ENCODE results near the gene DLGAP3. TPM values are rescaled to one million over a fixed set of nuclear protein-coding genes. Genes with fewer than 3 reads are reported as not detected.

DLGAP3 gene
- total and polyA plus RNA-seq, 8 donors: 0.15 to 0.29 (median 0.18) TPM; not detected in 3

GRCh38 chr1:34916104-34916503 is 13.3 kb downstream of the DLGAP3 start:
- H3K27me3 ChIP-seq: peaks cover 0 to 59% (median 14%) of the 10 kb centered on the region in 3 donors
- peaks cover 0 to 7% (median 0%) of the 10 kb centered on the region in 4 donors for H3K4me1 ChIP-seq
- H3K27ac ChIP-seq: no peak overlapping the region
- intact Hi-C loops (cut with DNase I; ENCODE audit: low total_unique reads): no loop called here
- no peak for DNase-seq
- no peak overlapping the region for H3K4me3 ChIP-seq
- H3K9me3 ChIP-seq: no peaks in the 10 kb centered on the region
- no peaks in the 10 kb centered on the region for H3K36me3 ChIP-seq
- no peak for TF ChIP-seq EP300 (IDR thresholded peaks at IDR 0.05)
- TF ChIP-seq CTCF (IDR thresholded peaks at IDR 0.05): no peak
- TF ChIP-seq POLR2A (IDR thresholded peaks at IDR 0.05): no peak
- no peak for TF ChIP-seq POLR2AphosphoS5 (IDR thresholded peaks at IDR 0.05)
- WGBS, 5 donors: 84 to 93% (median 89%) methylated on average over 4 of the region's 4 CpGs

GRCh38 chr1:34915521-34915920 is 13.9 kb downstream of the DLGAP3 start:
- H3K36me3 ChIP-seq: no peaks in the 10 kb centered on the region
- H3K4me3 ChIP-seq: no peak overlapping the region
- TF ChIP-seq EP300 (IDR thresholded peaks at IDR 0.05): no peak
- no peak for TF ChIP-seq POLR2AphosphoS5 (IDR thresholded peaks at IDR 0.05)
- TF ChIP-seq POLR2A (IDR thresholded peaks at IDR 0.05): no peak
- no peak for TF ChIP-seq CTCF (IDR thresholded peaks at IDR 0.05)
- H3K9me3 ChIP-seq: no peaks in the 10 kb centered on the region
- intact Hi-C loops (cut with DNase I; ENCODE audit: low total_unique reads): no loop called here
- peaks cover 0 to 7% (median 0%) of the 10 kb centered on the region in 4 donors for H3K4me1 ChIP-seq
- no peak overlapping the region for H3K27ac ChIP-seq
- DNase-seq: no peak
- WGBS, 5 donors: 27 to 39% (median 34%) methylated on average over 5 of the region's 5 CpGs
- peaks cover 0 to 53% (median 14%) of the 10 kb centered on the region in 3 donors for H3K27me3 ChIP-seq

- 86 to 95% (median 87%) methylated on average over 2 of the region's 2 CpGs for WGBS, 5 donors
- Histone ChIP-seq H3K4me1 (peaks cover 0 to 7% (median 0%) of the 10 kb centered on the region in 4 donors), H3K36me3 (no peaks in the 10 kb centered on the region), H3K27ac (no peak overlapping the region), H3K27me3 (peaks cover 0 to 47% (median 11%) of the 10 kb centered on the region in 3 donors), H3K4me3 (no peak overlapping the region), H3K9me3 (no peaks in the 10 kb centered on the region)
- intact Hi-C loops (cut with DNase I; ENCODE audit: low total_unique reads): no loop called here
- TF ChIP-seq POLR2AphosphoS5 (IDR thresholded peaks at IDR 0.05) (no peak), EP300 (IDR thresholded peaks at IDR 0.05) (no peak), CTCF (IDR thresholded peaks at IDR 0.05) (no peak), POLR2A (IDR thresholded peaks at IDR 0.05) (no peak)
- no peak for DNase-seq
Measured at GRCh38 chr1:34914958-34915357, 14.5 kb downstream of the DLGAP3 start.

GRCh38 chr1:34911465-34911864 is 18.0 kb downstream of the DLGAP3 start:
- no peak overlapping the region for H3K27ac ChIP-seq
- peaks cover 0 to 43% (median 0%) of the 10 kb centered on the region in 3 donors for H3K27me3 ChIP-seq
- H3K4me1 ChIP-seq: no peaks in the 10 kb centered on the region
- intact Hi-C loops (cut with DNase I; ENCODE audit: low total_unique reads): no loop called here
- H3K36me3 ChIP-seq: no peaks in the 10 kb centered on the region
- TF ChIP-seq CTCF (IDR thresholded peaks at IDR 0.05) (no peak), POLR2AphosphoS5 (IDR thresholded peaks at IDR 0.05) (no peak), POLR2A (IDR thresholded peaks at IDR 0.05) (no peak)
- H3K4me3 ChIP-seq: no peak overlapping the region
- H3K9me3 ChIP-seq: no peaks in the 10 kb centered on the region
- DNase-seq: no peak
- WGBS, 5 donors: 80 to 86% (median 81%) methylated on average over 8 of the region's 8 CpGs

Measured in stomach (tissue), 9 donors.